Esophagus muscularis mucosa (tissue), 4 donors: Measurements from ENCODE around the gene PPIA. TPM values are rescaled to one million over a fixed set of nuclear protein-coding genes. Genes with fewer than 3 reads are reported as not detected.
"Not testable (repeated sequence)": the region's sequence is repeated elsewhere in the genome, so short reads cannot be mapped to it uniquely, and the experiment has no call there.

Source experiments
- DNase-seq: peaks from one replicate; pipeline ENCODE4 v3.0.0-alpha.2; 2017; ENCODE audit errors: extremely low spot score
- H3K27ac ChIP-seq, 4 donors: fragments of 200-600 bp; sonication (generic); replicated peaks in 1 of 4; 1 replicate in 3 of 4; 2 replicates in 1 of 4; pipeline ENCODE4 v1.5.1; 2016 to 2019; ENCODE audit warnings: mild to moderate bottlenecking in 1 of 4
- H3K27me3 ChIP-seq, 4 donors: fragments of 200-600 bp; sonication (generic); one replicate each; pipeline versions ENCODE4 v1.5.1 to v1.6.0; 2016 to 2019
- H3K36me3 ChIP-seq, 4 donors: fragments of 200-600 bp; sonication (generic); one replicate each; pipeline ENCODE4 v1.5.1; 2016 to 2019
- H3K4me1 ChIP-seq, 4 donors: fragments of 200-600 bp; sonication (generic); one replicate each; pipeline ENCODE4 v1.5.1; 2016 to 2019
- H3K4me3 ChIP-seq, 4 donors: fragments of 200-600 bp; sonication (generic); 1 replicate in 2 of 4; 2 replicates in 2 of 4; pipeline ENCODE4 v1.5.1; 2016 to 2019; ENCODE audit warnings: mild to moderate bottlenecking in 4 of 4, moderate library complexity in 1 of 4
- H3K9me3 ChIP-seq, 4 donors: fragments of 200-600 bp; sonication (generic); 1 replicate in 3 of 4; 2 replicates in 1 of 4; pipeline ENCODE4 v1.5.1; 2016 to 2019
- EP300 ChIP-seq: sonication (generic); formaldehyde crosslinking; IDR thresholded peaks from one replicate; pipeline ENCODE4 v1.6.1; 2017; ENCODE audit warnings: antibody characterized with exemption
- POLR2A ChIP-seq: fragments of 450-650 bp; IDR thresholded peaks from one replicate; pipeline ENCODE4 v1.6.1; 2017; ENCODE audit warnings: antibody characterized with exemption, moderate library complexity, mild to moderate bottlenecking, low read depth
- POLR2AphosphoS5 ChIP-seq, 2 donors: sonication (generic); formaldehyde crosslinking; IDR thresholded peaks; one replicate each; pipeline ENCODE4 v1.6.1; 2017; ENCODE audit warnings: antibody characterized with exemption in 2 of 2
- WGBS: methylation state at CpG from one replicate; pipeline ENCODE4 v1.1.5; 2018; 5-methylcytosine and 5-hydroxymethylcytosine counted together
- intact Hi-C: fragments of 100-400 bp; cut with DNase I; formaldehyde crosslinking; loops from one replicate; pipeline ENCODE4 v1.15.1; 2023
- total RNA-seq, 4 donors: library from RNA; depleted of rRNA; stranded (reverse); fragments of >200 nt; gene quantifications; one replicate each; pipeline versions ENCODE4 v1.1.0 to v1.2.1, GENCODE V29; 2016
- TF ChIP-seq, protein P1 (sequence below), 3 experiments: fragments of 200-600 bp in 2 of 3; fragments of 450-650 bp in 1 of 3; sonication (generic) in 2 of 3; IDR thresholded peaks; one replicate each; pipeline ENCODE4 v1.5.1; 2017 to 2019; ENCODE audit warnings: antibody characterized with exemption in 3 of 3, mild to moderate bottlenecking in 2 of 3, moderate library complexity in 1 of 3

Gene PPIA
- total RNA-seq, 4 donors from 2014 or later: 1,223 to 1,666 (median 1,462) TPM

DNA sequence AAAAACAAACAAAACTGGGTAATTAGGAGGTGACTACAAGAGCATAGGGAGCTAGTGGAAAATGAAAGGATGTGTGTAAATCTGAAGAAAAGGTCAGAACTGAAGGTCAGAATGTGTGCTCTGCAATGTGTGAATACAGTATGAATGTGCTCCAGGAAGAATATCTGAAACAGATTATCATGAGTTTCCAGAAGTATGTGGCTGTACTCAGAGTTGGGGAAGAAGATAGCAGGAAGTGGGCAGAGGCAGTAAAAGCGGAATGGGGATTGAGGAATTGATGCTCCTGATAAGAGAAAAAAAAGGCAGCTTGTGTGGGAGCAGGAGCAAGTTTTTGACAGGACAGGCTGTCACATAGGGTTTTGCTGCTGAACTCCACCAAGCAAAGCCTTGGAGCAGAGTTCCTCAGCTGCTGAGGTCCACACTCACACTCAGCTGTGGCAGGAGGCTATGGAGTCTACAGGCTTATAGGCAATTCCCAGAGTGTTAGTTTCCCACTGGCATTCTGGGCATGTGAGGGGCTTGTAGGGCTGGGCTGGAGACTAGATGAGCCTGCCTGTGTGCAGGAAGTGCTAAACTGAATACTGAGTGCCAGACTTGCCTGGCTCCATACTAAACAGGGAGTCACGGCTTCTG lies 28.5 kb downstream of the PPIA start:
- WGBS: 83% methylated on average over 2 of the region's 2 CpGs
- DNase-seq: no peak
- TF ChIP-seq POLR2A: no peak
- no peak for TF ChIP-seq EP300
- TF ChIP-seq, protein P1, sequence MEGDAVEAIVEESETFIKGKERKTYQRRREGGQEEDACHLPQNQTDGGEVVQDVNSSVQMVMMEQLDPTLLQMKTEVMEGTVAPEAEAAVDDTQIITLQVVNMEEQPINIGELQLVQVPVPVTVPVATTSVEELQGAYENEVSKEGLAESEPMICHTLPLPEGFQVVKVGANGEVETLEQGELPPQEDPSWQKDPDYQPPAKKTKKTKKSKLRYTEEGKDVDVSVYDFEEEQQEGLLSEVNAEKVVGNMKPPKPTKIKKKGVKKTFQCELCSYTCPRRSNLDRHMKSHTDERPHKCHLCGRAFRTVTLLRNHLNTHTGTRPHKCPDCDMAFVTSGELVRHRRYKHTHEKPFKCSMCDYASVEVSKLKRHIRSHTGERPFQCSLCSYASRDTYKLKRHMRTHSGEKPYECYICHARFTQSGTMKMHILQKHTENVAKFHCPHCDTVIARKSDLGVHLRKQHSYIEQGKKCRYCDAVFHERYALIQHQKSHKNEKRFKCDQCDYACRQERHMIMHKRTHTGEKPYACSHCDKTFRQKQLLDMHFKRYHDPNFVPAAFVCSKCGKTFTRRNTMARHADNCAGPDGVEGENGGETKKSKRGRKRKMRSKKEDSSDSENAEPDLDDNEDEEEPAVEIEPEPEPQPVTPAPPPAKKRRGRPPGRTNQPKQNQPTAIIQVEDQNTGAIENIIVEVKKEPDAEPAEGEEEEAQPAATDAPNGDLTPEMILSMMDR (IDR thresholded peaks at IDR 0.05): no peak
- TF ChIP-seq POLR2AphosphoS5 (IDR thresholded peaks at IDR 0.05): no peak
- intact Hi-C loops: no loop called here
- Histone ChIP-seq H3K27me3 (no peaks in the 10 kb centered on the region), H3K36me3 (peaks cover 9 to 48% (median 35%) of the 10 kb centered on the region in 4 donors), H3K4me3 (no peak overlapping the region), H3K27ac (no peak overlapping the region), H3K9me3 (no peaks in the 10 kb centered on the region), H3K4me1 (no peaks in the 10 kb centered on the region)

GRCh38 chr7:44827567-44827966 lies 31.1 kb downstream of the PPIA start:
- no peaks in the 10 kb centered on the region for H3K27me3 ChIP-seq
- WGBS: 70% methylated on average over 3 of the region's 3 CpGs
- TF ChIP-seq POLR2A (no peak), POLR2AphosphoS5 (IDR thresholded peaks at IDR 0.05) (no peak), EP300 (no peak)
- TF ChIP-seq, protein P1 (IDR thresholded peaks at IDR 0.05): no peak
- no peaks in the 10 kb centered on the region for H3K4me1 ChIP-seq
- H3K4me3 ChIP-seq: no peak overlapping the region
- DNase-seq: no peak
- H3K27ac ChIP-seq: no peak overlapping the region
- no peaks in the 10 kb centered on the region for H3K9me3 ChIP-seq
- intact Hi-C loops: no loop called here
- H3K36me3 ChIP-seq: peaks cover 10 to 72% (median 57%) of the 10 kb centered on the region in 4 donors

DNA sequence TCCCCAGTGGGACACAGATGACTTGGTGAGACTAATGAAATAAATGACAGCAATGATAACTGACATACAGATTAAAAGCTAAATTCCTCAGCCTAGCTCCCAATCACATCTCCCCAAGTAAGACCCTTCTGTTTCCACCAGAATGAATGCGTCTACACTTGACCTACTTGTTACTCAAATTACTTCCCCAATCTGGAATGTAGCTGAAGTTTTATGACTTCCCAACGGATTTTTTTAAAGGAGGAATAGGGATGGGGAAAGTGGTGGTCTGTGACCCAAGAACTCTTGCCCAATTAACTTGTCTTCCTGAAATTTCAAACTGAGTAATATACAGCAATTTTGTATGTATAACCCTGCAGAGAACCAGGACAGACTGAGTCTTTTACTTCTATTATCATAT lies 42.3 kb downstream of the PPIA start:
- no peaks in the 10 kb centered on the region for H3K9me3 ChIP-seq
- no peak overlapping the region for H3K27ac ChIP-seq
- no peak for DNase-seq
- TF ChIP-seq EP300 (no peak), POLR2AphosphoS5 (IDR thresholded peaks at IDR 0.05) (no peak), POLR2A (no peak)
- TF ChIP-seq, protein P1 (IDR thresholded peaks at IDR 0.05): no peak
- peaks cover 23 to 87% (median 67%) of the 10 kb centered on the region in 4 donors for H3K36me3 ChIP-seq
- WGBS: 73% methylated on average over 2 of the region's 2 CpGs
- peaks cover 9 to 23% (median 20%) of the 10 kb centered on the region in 4 donors for H3K4me1 ChIP-seq
- H3K27me3 ChIP-seq: no peaks in the 10 kb centered on the region
- intact Hi-C loops: no loop called here
- H3K4me3 ChIP-seq: no peak overlapping the region

GRCh38 chr7:44842675-44843074 lies 46.2 kb downstream of the PPIA start:
- DNase-seq, H3K27ac ChIP-seq, H3K4me3 ChIP-seq, H3K9me3 ChIP-seq, H3K27me3 ChIP-seq: not testable (repeated sequence)
- Histone ChIP-seq H3K36me3 (peaks cover 9 to 51% (median 33%) of the 10 kb centered on the region in 4 donors), H3K4me1 (peaks cover 29 to 55% (median 45%) of the 10 kb centered on the region in 4 donors)
- 86% methylated on average over 8 of the region's 8 CpGs for WGBS
- intact Hi-C loops: loop anchor here (5.0 kb wide), 1 partner anchor 95 kb away; the partner anchor contains the start of gene ZMIZ2

DNA sequence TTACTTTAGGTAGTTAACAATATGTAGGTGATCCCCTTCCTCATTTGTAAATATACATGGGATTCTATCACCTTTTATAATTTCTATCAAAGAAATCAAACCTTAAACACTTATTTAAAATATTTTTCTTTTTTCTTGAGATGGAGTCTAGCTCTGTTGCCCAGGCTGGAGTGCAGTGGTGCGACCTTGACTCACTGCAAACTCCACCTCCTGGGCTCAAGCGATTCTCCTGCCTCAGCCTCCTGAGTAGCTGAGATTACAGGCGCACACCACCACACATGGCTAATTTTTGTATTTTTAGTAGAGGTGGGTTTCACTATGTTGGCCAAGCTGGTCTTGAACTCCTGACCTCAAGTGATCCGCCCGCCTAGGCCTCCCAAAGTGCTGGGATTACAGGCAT lies 47.0 kb downstream of the PPIA start:
- Histone ChIP-seq H3K4me1 (peaks cover 29 to 55% (median 45%) of the 10 kb centered on the region in 4 donors), H3K36me3 (peaks cover 9 to 43% (median 28%) of the 10 kb centered on the region in 4 donors)
- not testable (repeated sequence) for H3K4me3 ChIP-seq, H3K27me3 ChIP-seq, H3K9me3 ChIP-seq, DNase-seq, H3K27ac ChIP-seq
- WGBS: 99% methylated on average over 5 of the region's 5 CpGs
- intact Hi-C loops: loop anchor here (5.0 kb wide), 1 partner anchor 96 kb away; the partner anchor contains the start of gene ZMIZ2

GRCh38 chr7:44845451-44845850 lies 49.0 kb downstream of the PPIA start:
- H3K9me3 ChIP-seq: no peaks in the 10 kb centered on the region
- no peaks in the 10 kb centered on the region for H3K27me3 ChIP-seq
- H3K4me3 ChIP-seq: no peak overlapping the region
- peaks cover 5 to 23% (median 8%) of the 10 kb centered on the region in 4 donors for H3K36me3 ChIP-seq
- TF ChIP-seq POLR2AphosphoS5 (IDR thresholded peaks at IDR 0.05): no peak
- TF ChIP-seq, protein P1 (IDR thresholded peaks at IDR 0.05): no peak
- peaks cover 33 to 62% (median 53%) of the 10 kb centered on the region in 4 donors for H3K4me1 ChIP-seq
- peak overlapping the region in 1 of 4 donors; percentile 10 for H3K27ac ChIP-seq
- intact Hi-C loops: no loop called here
- DNase-seq: no peak

DNA sequence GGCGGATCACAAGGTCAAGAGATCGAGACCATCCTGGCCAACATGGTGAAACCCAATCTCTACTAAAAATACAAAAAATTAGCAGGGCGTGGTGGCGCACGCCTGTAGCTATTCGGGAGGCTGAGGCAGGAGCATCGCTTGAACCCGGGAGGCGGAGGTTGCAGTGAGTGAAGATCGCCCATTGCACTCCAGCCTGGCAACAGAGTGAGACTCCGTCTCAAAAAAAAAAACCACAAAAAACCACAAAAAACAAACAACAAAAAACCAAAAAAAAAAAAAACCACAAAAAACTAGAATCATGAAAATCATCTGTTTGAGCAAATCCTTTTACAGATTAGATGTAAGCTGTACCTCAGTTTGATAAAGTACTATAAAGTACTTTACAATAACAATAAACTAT lies 49.9 kb downstream of the PPIA start:
- DNase-seq, H3K9me3 ChIP-seq, H3K27me3 ChIP-seq: not testable (repeated sequence)
- peak overlapping the region; percentile 79 to 87 (median 80) for H3K4me3 ChIP-seq
- intact Hi-C loops: loop anchor here (2.0 kb wide), 2 partner anchors 50 to 258 kb away; partner anchors contain the start of gene PPIA
- peaks cover 0 to 15% (median 2%) of the 10 kb centered on the region in 4 donors for H3K36me3 ChIP-seq
- peaks cover 33 to 62% (median 52%) of the 10 kb centered on the region in 4 donors for H3K4me1 ChIP-seq
- WGBS: 57% methylated on average over 11 of the region's 11 CpGs
- H3K27ac ChIP-seq: peak overlapping the region; percentile 92 to 99 (median 98)
